Right forelimb (tissue), 1 donor: Measurements from ENCODE around the gene LDHB.
"Not testable (repeated sequence)": the region's sequence is repeated elsewhere in the genome, so short reads cannot be mapped to it uniquely, and the experiment has no call there.

Experiments
- DNase-seq: peaks from one replicate; pipeline ENCODE4 v3.0.0-alpha.2; 2018

Gene LDHB

GRCh38 chr12:21661396-21662093 lies 3.9 kb upstream of the LDHB start:
- DNase-seq = not testable (repeated sequence)

DNA sequence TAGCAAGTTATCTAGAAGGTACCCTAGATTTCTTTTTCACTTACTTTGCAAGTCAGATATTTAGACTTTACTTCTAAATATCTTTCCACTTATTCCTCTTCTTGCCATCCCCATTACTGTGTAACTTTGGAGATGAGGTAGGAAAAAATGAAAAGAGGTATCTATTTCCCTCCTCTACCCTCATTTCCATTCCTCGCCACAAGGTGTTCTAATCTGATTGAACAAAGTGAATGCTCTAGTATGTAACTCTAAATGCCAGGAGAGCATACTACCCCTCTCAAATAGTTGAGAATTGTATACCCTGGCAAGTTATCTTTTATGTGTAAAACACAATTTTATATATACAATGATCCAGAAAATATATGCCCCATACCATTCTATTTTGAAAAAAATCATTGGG lies 1.7 kb upstream of the LDHB start:
- no peak for DNase-seq

GRCh38 chr12:21656905-21657325 lies 727 bp downstream of the LDHB start:
- DNase-seq = no peak

DNA sequence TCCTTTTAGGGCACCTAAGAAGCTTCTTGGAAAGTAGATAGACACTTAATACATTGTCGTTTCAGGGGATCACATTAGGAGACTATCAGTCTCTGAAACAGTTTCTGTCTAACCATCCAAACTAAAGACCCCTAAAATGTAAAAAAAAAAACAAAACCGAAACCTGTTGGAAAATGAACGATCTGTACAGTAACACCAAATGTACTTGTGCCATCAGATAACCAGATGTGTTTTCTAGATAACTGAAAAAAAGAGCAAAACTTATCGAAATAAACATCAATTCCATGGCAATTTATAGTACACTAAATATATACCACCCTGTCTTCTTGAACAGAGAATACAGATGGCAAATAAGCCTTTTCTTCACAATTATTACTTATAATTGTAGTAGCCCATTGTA lies 2.1 kb downstream of the LDHB start:
- no peak for DNase-seq

DNA sequence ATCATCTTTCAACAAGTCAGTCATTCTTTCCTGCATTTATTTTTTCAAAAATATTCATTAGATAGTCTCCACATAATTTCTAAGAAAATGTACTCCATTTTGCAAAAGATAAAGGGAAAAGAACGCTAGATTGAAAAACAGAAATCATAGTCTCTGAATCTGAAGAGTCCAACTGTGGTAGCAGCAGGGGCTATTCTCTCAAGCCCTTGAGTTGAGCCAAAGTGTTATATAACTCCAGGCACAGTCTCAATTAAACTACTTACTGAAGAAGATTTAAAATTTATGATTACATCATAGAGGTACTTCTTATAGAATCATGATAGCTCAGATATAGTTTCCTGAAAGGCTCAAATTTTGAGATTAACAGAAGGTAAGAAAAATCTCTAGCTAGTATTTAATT lies 5.8 kb downstream of the LDHB start:
- no peak for DNase-seq

GRCh38 chr12:21650997-21651396 lies 6.6 kb downstream of the LDHB start:
- no peak for DNase-seq

- no peak for DNase-seq
Observed at GRCh38 chr12:21649034-21649433, 8.6 kb downstream of the LDHB start.

DNA sequence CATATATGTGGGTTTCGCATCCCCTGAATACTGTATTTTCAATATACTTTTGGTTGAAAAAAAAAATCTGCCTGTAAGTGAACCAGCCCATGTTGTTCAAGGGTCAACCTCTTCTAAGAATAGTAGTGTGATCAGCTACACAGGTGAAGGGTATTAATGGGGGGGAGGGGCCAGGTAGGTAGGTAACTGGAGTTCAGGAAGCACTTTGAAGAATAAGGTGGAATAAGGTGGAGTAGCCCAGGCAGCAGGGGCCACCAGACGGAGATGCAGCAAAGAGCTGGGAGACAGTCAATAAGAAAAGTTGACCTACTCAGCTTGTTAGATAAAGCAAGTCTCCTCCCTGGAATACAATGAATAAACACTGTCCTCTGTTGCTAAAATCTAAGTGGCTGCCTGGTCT lies 9.3 kb downstream of the LDHB start:
- no peak for DNase-seq

DNA sequence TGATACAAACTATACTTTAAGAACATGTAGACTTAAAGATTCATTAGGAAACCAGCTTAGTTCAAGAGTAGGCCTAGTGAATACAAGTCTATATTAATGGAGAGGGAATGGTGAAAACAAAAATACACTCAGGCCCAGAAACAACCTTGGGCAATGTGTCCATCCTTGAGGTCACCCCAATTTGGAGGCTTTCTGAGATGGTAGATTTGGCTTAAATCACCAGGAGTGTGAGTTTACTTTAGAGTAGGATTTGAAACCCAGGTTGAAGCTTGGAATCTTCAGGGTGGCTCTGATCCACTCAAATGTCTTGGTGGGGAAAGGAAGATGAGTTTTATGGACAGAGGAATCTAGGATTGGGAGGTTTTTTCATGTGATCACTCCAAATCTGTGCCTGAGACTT lies 10.5 kb downstream of the LDHB start:
- DNase-seq = no peak

DNA sequence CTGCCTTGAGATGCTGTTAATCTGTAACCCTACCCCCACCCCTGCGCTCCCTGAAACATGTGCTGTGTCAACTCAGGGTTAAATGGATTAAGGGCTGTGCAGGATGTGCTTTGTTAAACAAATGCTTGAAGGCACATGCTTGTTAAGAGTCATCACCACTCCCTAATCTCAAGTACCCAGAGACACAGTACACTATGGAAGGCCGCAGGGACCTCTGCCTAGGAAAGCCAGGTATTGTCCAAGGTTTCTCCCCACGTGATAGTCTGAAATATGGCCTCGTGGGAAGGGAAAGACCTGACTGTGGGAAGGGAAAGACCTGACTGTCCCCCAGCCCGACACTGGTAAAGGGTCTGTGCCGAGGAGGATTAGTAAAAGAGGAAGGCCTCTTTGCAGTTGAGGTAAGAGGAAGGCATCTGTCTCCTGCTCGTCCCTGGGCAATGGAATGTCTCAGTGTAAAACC lies 12.6 kb downstream of the LDHB start:
- not testable (repeated sequence) for DNase-seq

DNA sequence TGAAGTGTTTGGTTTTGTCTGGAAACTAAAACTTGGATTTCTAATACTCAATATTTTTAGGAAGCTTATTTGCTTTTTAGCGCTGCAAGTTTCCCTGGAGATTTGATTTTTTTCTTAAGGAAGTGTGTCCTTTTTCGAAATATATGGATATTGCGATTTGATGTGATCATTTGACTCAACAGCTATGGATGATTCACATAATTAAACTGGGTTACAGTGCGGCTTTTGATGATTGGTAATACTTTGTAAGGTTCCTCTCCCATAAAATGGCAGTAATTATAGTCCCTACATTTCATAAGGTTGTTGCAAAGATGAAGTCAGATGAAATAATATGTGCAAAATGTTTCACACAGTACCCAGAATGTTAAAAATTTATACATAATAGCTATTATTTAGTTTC lies 13.1 kb downstream of the LDHB start:
- DNase-seq = no peak

DNA sequence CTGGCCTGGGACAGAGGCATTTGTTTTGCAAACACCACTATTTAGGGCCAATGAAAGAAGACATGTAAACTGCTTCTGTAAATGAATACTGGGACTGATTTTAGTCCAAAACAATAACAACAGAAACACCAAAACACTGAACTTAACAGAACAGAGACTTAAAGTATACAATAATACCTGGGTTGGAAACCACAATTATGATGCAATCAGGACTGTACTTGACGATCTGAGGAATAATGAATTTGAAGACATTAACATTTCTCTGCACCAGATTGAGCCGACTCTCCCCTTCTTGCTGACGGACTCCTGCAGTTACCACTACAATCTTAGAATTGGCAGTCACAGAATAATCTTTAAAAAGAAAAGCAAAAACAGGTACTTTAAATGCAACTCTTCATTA lies 13.9 kb downstream of the LDHB start:
- DNase-seq = no peak

DNA sequence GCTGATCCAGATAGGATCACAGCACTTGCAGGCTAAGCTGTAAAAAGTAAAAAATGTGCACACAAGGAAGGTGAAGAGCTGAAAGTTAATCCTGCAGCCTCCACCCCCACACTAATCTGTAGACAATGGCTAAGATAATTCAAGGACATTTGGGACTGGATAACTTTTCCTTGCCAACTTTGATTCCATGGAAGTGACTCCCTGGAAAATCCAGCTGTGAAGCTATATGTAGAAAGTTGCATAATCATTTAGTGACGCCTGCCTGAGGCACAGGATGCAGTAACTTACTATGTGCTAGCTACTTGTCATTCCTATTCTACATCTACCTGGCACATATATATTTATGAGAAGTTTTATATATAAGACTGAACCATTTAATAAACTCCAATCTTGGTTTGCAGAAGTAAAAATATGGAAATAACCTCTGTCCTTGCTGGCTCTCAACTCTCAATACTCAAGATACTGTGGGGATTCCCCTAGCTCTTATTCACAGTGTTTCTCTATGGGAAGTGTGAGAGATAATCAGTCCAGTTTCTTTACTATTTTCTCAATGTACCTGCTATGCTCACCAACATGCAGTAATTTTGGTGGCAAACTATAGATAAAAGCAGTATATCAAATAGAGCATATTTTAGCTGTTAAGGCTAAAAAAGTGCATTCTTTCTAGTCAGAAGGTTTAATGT lies 14.8 kb downstream of the LDHB start:
- DNase-seq = no peak

DNA sequence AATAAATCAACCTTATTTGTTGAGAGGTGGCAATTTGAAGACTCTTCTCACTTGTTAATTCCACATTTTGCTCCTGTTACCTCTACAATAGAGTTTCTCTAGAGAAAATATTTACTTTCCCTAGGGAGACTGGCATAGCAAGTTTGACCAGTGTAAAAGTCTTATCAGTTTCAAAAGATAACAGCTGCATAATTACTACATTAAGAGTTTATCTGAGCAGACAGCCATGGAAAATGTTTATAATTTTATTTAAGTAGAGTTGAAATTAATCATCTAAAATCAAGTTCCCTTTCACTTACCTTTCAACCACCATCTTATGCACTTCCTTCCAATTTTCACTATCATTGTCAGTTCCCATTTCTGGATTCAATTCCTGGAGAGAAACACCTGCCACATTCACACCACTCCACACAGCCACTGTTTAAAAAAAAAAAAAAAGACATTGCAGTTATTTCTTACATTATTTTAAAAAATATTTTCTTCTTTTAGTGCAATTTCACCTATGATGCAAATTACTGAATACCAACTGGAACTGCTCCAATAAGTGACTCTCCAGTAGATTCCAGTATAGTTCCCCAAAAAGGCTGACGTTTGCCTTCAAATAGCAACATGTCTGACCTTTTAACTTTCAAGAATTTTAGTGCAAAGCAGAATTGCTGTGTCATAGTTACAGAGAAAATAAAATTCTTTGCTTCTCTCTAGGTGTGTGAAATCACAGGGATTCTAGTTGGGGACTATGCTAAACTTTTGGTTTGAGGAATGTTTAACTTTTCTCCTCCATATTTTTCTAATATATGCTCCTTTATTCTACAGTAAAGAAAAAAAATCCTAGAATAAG lies 19.4 kb downstream of the LDHB start:
- no peak for DNase-seq

DNA sequence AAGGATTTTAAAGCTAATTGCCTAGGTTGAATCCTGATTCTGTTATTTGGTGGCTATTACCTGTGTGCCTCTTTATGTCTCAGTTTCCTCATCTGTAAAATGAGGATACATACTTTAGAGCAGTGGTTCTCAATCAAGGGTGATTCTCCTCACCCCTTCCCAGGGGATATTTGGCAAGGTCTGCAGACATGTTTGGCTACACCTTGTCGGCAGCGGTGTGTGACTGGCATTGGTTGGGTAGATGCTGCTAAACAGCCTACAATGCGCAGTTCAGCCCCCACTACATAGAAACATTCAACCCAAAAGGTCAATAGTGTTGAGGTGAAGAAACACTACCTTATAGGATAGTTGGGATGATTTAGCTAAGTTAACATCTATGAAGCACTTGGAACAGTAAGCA lies 23.4 kb downstream of the LDHB start:
- no peak for DNase-seq

- no peak for DNase-seq
Observed at GRCh38 chr12:21631367-21631766, 26.3 kb downstream of the LDHB start.

DNA sequence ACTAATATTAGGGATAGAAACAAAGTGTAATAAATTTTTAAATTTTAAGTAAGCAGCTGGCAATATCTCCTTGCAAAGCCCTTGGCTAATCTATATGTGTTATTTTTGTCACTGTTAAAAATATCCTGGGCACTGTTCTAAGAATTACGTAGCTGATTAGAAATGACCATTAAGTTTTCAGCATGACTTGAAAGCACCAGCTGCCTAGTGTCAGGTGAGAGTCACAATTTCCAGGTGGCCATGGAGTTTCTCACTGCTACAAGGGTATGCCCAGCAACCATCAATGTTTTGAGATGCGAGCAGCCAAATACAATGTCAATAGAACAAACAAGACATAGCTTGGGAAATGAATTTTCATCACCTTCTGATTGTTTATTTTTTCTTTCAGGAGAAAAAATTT lies 29.7 kb downstream of the LDHB start:
- DNase-seq = no peak

DNA sequence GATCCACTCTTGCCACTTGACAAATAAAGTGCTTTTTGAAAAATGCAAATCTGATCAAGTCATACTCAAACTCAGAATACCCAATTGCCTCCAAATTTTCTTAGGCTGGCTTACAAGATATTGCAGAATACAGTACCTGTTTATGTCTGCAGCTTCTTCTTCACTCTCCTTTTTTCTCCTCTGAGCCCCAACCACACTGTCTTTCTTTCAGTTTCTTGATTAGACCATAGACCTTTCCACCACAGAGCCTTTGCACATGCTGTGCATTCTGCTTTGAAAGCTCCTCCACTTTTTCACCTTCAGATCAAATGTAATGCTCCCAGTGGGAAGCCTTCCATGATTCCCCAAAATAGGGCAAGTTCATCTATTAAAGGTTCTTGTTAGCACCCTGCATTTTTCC lies 39.1 kb downstream of the LDHB start:
- no peak for DNase-seq

- no peak for DNase-seq
Observed at GRCh38 chr12:21617030-21617429, 40.6 kb downstream of the LDHB start.

GRCh38 chr12:21615431-21615830 lies 42.2 kb downstream of the LDHB start:
- DNase-seq = no peak

GRCh38 chr12:21614506-21614905 lies 43.1 kb downstream of the LDHB start:
- DNase-seq = no peak

- DNase-seq = no peak
Observed at GRCh38 chr12:21613931-21614330, 43.7 kb downstream of the LDHB start.

DNA sequence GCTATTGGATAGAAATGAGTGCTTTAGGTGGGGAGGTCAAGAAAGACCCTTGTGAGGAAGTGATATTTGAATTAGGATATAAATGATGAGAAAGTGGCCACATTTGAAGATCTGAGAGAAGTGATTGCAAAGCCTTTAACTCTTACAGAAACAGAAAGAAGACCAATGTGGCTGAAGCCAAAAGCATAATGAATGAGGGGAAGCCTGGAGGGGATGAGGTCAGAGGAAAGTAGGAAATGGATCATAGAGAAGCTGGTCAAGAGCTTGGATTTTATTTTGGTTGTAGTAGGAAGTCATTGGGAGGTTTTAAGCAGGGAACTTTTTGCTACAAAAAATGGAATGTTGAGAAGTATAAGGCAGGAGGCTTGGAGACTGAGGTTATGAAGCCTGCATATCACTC lies 49.4 kb downstream of the LDHB start:
- no peak for DNase-seq

- no peak for DNase-seq
Observed at GRCh38 chr12:21607701-21608100, 49.9 kb downstream of the LDHB start.
